HepG2 (cell line): Measurements from ENCODE around the gene NOVA2. TPM values are rescaled to one million over a fixed set of nuclear protein-coding genes. Genes with fewer than 3 reads are reported as not detected.

Experiments used
- ATAC-seq: fragments of 200-7000 bp; cut with Tn5 transposase; 3 replicates; pipeline ENCODE4 v1.9.1; 2020; ENCODE audit warnings: mild to moderate bottlenecking, moderate library complexity
- BruUV-seq: library from RNA; stranded (reverse); fragments of 400-500 nt; replicated peaks from 2 replicates; lab custom pipeline; 2021; lab: Mats Ljungman, UMichigan
- CTCF ChIA-PET: fragments of 300-600 bp; formaldehyde crosslinking; extraction: SDS; loops from one replicate; lab custom pipeline; 2021; ENCODE audit warnings: low total read pairs, inconsistent platforms, low intra/inter-chr PET ratio; lab: Yijun Ruan, JAX
- POLR2A ChIA-PET: fragments of 350-600 bp; sonication (Branson Sonifier 250); formaldehyde crosslinking; loops from one replicate; lab custom pipeline; 2020; ENCODE audit warnings: antibody characterized with exemption, inconsistent platforms; lab: Yijun Ruan, JAX
- DNase-seq: peaks from one replicate; pipeline ENCODE4 v3.0.0-alpha.2; 2015; ENCODE audit warnings: low spot score
- FAIRE-seq: peaks from 3 replicates; lab custom pipeline; 2011; peaks lifted over from hg19 to GRCh38; lab: Jason Lieb, UNC
- H2AFZ ChIP-seq: one replicate; pipeline ENCODE4 v1.6.1; 2011; ENCODE audit warnings: low read length, inconsistent platforms
- H3K27ac ChIP-seq: fragments of 300-600 bp; 3 replicates; pipeline ENCODE4 v1.8.0; 2011; ENCODE audit warnings: mixed run types, mild to moderate bottlenecking, mixed read lengths, low read length, inconsistent platforms; ENCODE audit not compliant: insufficient read depth; ENCODE audit errors: extremely low read length
- H3K27me3 ChIP-seq, 2 experiments: fragments of 200-600 bp in 1 of 2; 2 replicates in 1 of 2; 3 replicates in 1 of 2; pipeline versions ENCODE4 v1.6.0 to v1.8.0; 2011; ENCODE audit warnings: low read length in 2 of 2, mild to moderate bottlenecking in 2 of 2, moderate library complexity in 2 of 2, inconsistent platforms in 1 of 2; ENCODE audit not compliant: insufficient read depth in 2 of 2, control insufficient read depth in 1 of 2
- H3K36me3 ChIP-seq, 2 experiments: fragments of 200-600 bp in 1 of 2; replicated peaks in 1 of 2; 2 replicates in 1 of 2; 3 replicates in 1 of 2; pipeline versions ENCODE4 v1.5.1 to v1.8.0; 2011; ENCODE audit warnings: low read length in 2 of 2, inconsistent platforms in 1 of 2; ENCODE audit not compliant: insufficient read depth in 2 of 2, control insufficient read depth in 1 of 2
- H3K4me1 ChIP-seq: 2 replicates; pipeline ENCODE4 v1.5.1; 2012; ENCODE audit warnings: low read length, inconsistent platforms; ENCODE audit not compliant: insufficient read depth
- H3K4me2 ChIP-seq: 2 replicates; pipeline ENCODE4 v1.6.0; 2011; ENCODE audit warnings: low read depth, low read length, inconsistent platforms
- H3K4me3 ChIP-seq, 3 experiments: fragments of 200-600 bp in 1 of 3; sonication (generic), shearing (Covaris generic) in 1 of 3; replicated peaks in 1 of 3; 2 replicates each; pipeline ENCODE4 v1.5.1; 2011 to 2016; ENCODE audit warnings: low read length in 3 of 3, inconsistent platforms in 2 of 3, low read depth in 2 of 3, mild to moderate bottlenecking in 2 of 3, control low read depth in 1 of 3, mixed read lengths in 1 of 3; ENCODE audit not compliant: insufficient read depth in 1 of 3
- H3K79me2 ChIP-seq: one replicate; pipeline ENCODE4 v1.6.1; 2011; ENCODE audit warnings: low read length, inconsistent platforms; ENCODE audit not compliant: insufficient read depth
- H3K9ac ChIP-seq: 2 replicates; pipeline ENCODE4 v1.6.0; 2011; ENCODE audit warnings: mild to moderate bottlenecking, low read depth, low read length, inconsistent platforms; ENCODE audit not compliant: insufficient read depth
- H3K9me3 ChIP-seq: 2 replicates; pipeline ENCODE4 v1.5.1; 2012; ENCODE audit warnings: mild to moderate bottlenecking, low read length
- H4K20me1 ChIP-seq: 2 replicates; pipeline ENCODE4 v1.6.0; 2011; ENCODE audit warnings: inconsistent platforms, mild to moderate bottlenecking, low read length, moderate library complexity; ENCODE audit not compliant: insufficient read depth
- AGO2 ChIP-seq: fragments of 200-400 bp; formaldehyde crosslinking; optimal IDR thresholded peaks from 2 replicates; pipeline ENCODE3; 2017; ENCODE audit warnings: mild to moderate bottlenecking, low read depth, low read length, moderate library complexity
- TERF1 ChIP-seq: sonication (generic); formaldehyde crosslinking; IDR thresholded peaks from 2 replicates; pipeline ENCODE4 v1.8.0; 2022; ENCODE audit warnings: mild to moderate bottlenecking, missing genetic modification reagents, moderate library complexity
- ZSCAN5A ChIP-seq: sonication (generic); formaldehyde crosslinking; IDR thresholded peaks from 2 replicates; pipeline ENCODE4 v1.8.0; 2022; ENCODE audit warnings: mild to moderate bottlenecking, missing genetic modification reagents, borderline replicate concordance
- WGBS: methylation state at CpG from one replicate; pipeline ENCODE4 v1.1.6; 2017; ENCODE audit warnings: low lambda C conversion rate; 5-methylcytosine and 5-hydroxymethylcytosine counted together
- in situ Hi-C: cut with HindIII; loops from 2 replicates; pipeline ENCODE4 v1.10.0; 2017; ENCODE audit warnings: low pct_unique_long_range_greater_than_20kb; ENCODE audit not compliant: extremely low pct_ligation_motif_present
- intact Hi-C: fragments of 100-400 bp; cut with micrococcal nuclease; formaldehyde crosslinking; loops from one replicate; pipeline ENCODE4 v1.10.0; 2022; ENCODE audit not compliant: unreplicated experiment
- polyA plus RNA-seq, 8 experiments: library from polyadenylated mRNA; depleted of rRNA in 3 of 8; stranded (reverse) in 7 of 8; unstranded in 1 of 8; fragments of >200 nt; fragmentation: Illumina TruSeq in 4 of 8; extraction: Trizol in 4 of 8; gene quantifications; 2 replicates each; pipeline versions ENCODE4 v1.2.1 to v1.2.3, GENCODE V29; 2011 to 2016; ENCODE audit warnings: low read depth in 4 of 8, missing spikeins in 1 of 8, mixed read lengths in 1 of 8; ENCODE audit not compliant: insufficient read depth in 1 of 8
- total RNA-seq, 5 experiments: library from RNA; depleted of rRNA; stranded (reverse); fragments of >200 nt; fragmentation: Illumina TruSeq; extraction: Trizol; gene quantifications; 2 replicates each; pipeline ENCODE4 v1.2.3, GENCODE V29; 2016; ENCODE audit warnings: low read depth in 1 of 5

NOVA2 gene
- total and polyA plus RNA-seq, 2 of the 13 experiments (the other 11 are each of a cell fraction or from before 2014, with no cell fraction given): not detected

GRCh38 chr19:46014534-46014933, 40.9 kb upstream of the NOVA2 start:
- no TSS peak for BruUV-seq
- TF ChIP-seq AGO2: no peak
- no peak for TF ChIP-seq TERF1 (CRISPR knock-in tag)
- no peak for TF ChIP-seq ZSCAN5A
- no peaks in the 10 kb centered on the region for H3K27me3 ChIP-seq
- FAIRE-seq (no peak), DNase-seq (no peak), ATAC-seq (no peak)
- no peak overlapping the region for H3K27ac ChIP-seq
- POLR2A ChIA-PET: no interaction called here
- in situ Hi-C loops: loop anchor here (10.0 kb wide), 1 partner anchor 200 kb away; the partner anchor contains the start of gene RSPH6A
- H3K9ac ChIP-seq: no peak overlapping the region
- H2AFZ ChIP-seq: no peak overlapping the region
- no peak overlapping the region for H3K4me2 ChIP-seq
- intact Hi-C loops: loop anchor here (5.0 kb wide), 1 partner anchor 197 kb away; the partner anchor contains the start of gene RSPH6A
- 85% methylated on average over 8 of the region's 8 CpGs for WGBS
- no peaks in the 10 kb centered on the region for H4K20me1 ChIP-seq
- no peaks in the 10 kb centered on the region for H3K36me3 ChIP-seq
- H3K4me3 ChIP-seq: no peak overlapping the region
- no peaks in the 10 kb centered on the region for H3K9me3 ChIP-seq
- no peaks in the 10 kb centered on the region for H3K79me2 ChIP-seq
- CTCF ChIA-PET: no interaction called here
- H3K4me1 ChIP-seq: no peaks in the 10 kb centered on the region
